HG02973 (cell line): ENCODE results near the gene DUSP22.
A peak's percentile ranks its signal among the peaks of the same experiment; 100 is the strongest.

ENCODE experiments used
- ATAC-seq: cut with Tn5 transposase; IDR thresholded peaks from one replicate; pipeline ENCODE4 v1.9.1; 2021; ENCODE audit warnings: moderate library complexity; ENCODE audit not compliant: unreplicated experiment

DUSP22 gene

GRCh38 chr6:308768-309167 lies 16.5 kb downstream of the DUSP22 start:
- no peak for ATAC-seq

- ATAC-seq: no peak
Observed at GRCh38 chr6:309947-310346, 17.7 kb downstream of the DUSP22 start.

- no peak for ATAC-seq
Observed at GRCh38 chr6:310671-311070, 18.4 kb downstream of the DUSP22 start.

- no peak for ATAC-seq
Observed at GRCh38 chr6:311679-312220, 19.5 kb downstream of the DUSP22 start.

GRCh38 chr6:313087-313486 lies 20.8 kb downstream of the DUSP22 start:
- ATAC-seq: no peak

GRCh38 chr6:313917-314316 lies 21.6 kb downstream of the DUSP22 start:
- ATAC-seq: no peak

- no peak for ATAC-seq
Observed at GRCh38 chr6:314377-314776, 22.1 kb downstream of the DUSP22 start.

- no peak for ATAC-seq
Observed at GRCh38 chr6:315226-315625, 22.9 kb downstream of the DUSP22 start.

GRCh38 chr6:315921-316752 lies 23.9 kb downstream of the DUSP22 start:
- ATAC-seq: no peak

GRCh38 chr6:316753-317038 lies 24.4 kb downstream of the DUSP22 start:
- ATAC-seq: no peak

GRCh38 chr6:317060-317447 lies 24.8 kb downstream of the DUSP22 start:
- ATAC-seq: no peak

GRCh38 chr6:317448-318144 lies 25.3 kb downstream of the DUSP22 start:
- ATAC-seq: no peak

- no peak for ATAC-seq
Observed at GRCh38 chr6:318243-318890, 26.1 kb downstream of the DUSP22 start.

GRCh38 chr6:319177-320131 lies 27.2 kb downstream of the DUSP22 start:
- ATAC-seq: peak; percentile 31

GRCh38 chr6:320351-321157 lies 28.3 kb downstream of the DUSP22 start:
- no peak for ATAC-seq

GRCh38 chr6:321158-321438 lies 28.8 kb downstream of the DUSP22 start:
- ATAC-seq: no peak

- ATAC-seq: no peak
Observed at GRCh38 chr6:321536-322258, 29.4 kb downstream of the DUSP22 start.

- no peak for ATAC-seq
Observed at GRCh38 chr6:322259-322930, 30.1 kb downstream of the DUSP22 start.
